Raji (cell line): ENCODE data around the gene SRP54.

Experiments
- POLR2A ChIP-seq: IDR thresholded peaks from 2 replicates; pipeline ENCODE4 v1.6.1; 2011; ENCODE audit warnings: low read depth, low read length, control low read depth; ENCODE audit not compliant: insufficient read depth

The SRP54 gene

GRCh38 chr14:34982421-34983147 is at the start of gene SRP54:
Gene SRP54 (plus strand): TSS chr14:34982992. CDS start chr14:34996710, 13,718 bp downstream.
- TF ChIP-seq POLR2A = peak; percentile 96

- no peak for TF ChIP-seq POLR2A
These were observed 49.5 kb upstream of the SRP54 start for GRCh38 chr14:34933301-34933700.

- no peak for TF ChIP-seq POLR2A
These were observed 47.3 kb upstream of the SRP54 start for GRCh38 chr14:34935488-34935887.

- no peak for TF ChIP-seq POLR2A
These were observed 45.4 kb upstream of the SRP54 start for GRCh38 chr14:34937442-34937841.

- no peak for TF ChIP-seq POLR2A
These were observed 44.9 kb upstream of the SRP54 start for GRCh38 chr14:34937876-34938275.

GRCh38 chr14:34943506-34943905 is 39.3 kb upstream of the SRP54 start:
- no peak for TF ChIP-seq POLR2A

- no peak for TF ChIP-seq POLR2A
These were observed 38.0 kb upstream of the SRP54 start for GRCh38 chr14:34944744-34945143.

GRCh38 chr14:34946699-34947098 is 36.1 kb upstream of the SRP54 start:
- TF ChIP-seq POLR2A = no peak

- TF ChIP-seq POLR2A = no peak
These were observed 31.5 kb upstream of the SRP54 start for GRCh38 chr14:34951286-34951685.

GRCh38 chr14:34956931-34957330 is 25.9 kb upstream of the SRP54 start:
- TF ChIP-seq POLR2A = no peak

GRCh38 chr14:34957771-34958286 is 25.0 kb upstream of the SRP54 start:
- no peak for TF ChIP-seq POLR2A

- TF ChIP-seq POLR2A = no peak
These were observed 17.6 kb upstream of the SRP54 start for GRCh38 chr14:34964977-34965764.

GRCh38 chr14:34965912-34966311 is 16.9 kb upstream of the SRP54 start:
- TF ChIP-seq POLR2A = no peak

- no peak for TF ChIP-seq POLR2A
These were observed 16.4 kb upstream of the SRP54 start for GRCh38 chr14:34966413-34966812.

- no peak for TF ChIP-seq POLR2A
These were observed 12.1 kb upstream of the SRP54 start for GRCh38 chr14:34970665-34971064.

- no peak for TF ChIP-seq POLR2A
These were observed 11.4 kb upstream of the SRP54 start for GRCh38 chr14:34971381-34971780.

GRCh38 chr14:34971801-34972200 is 11.0 kb upstream of the SRP54 start:
- TF ChIP-seq POLR2A = no peak

GRCh38 chr14:34978444-34978843 is 4.3 kb upstream of the SRP54 start:
- no peak for TF ChIP-seq POLR2A
